Measurements from ENCODE around the gene BCAM. TPM values are rescaled to one million over a fixed set of nuclear protein-coding genes. Genes with fewer than 3 reads are reported as not detected.
A peak's percentile ranks its signal among the peaks of the same experiment; 100 is the strongest.
"Not testable (repeated sequence)": the region's sequence is repeated elsewhere in the genome, so short reads cannot be mapped to it uniquely, and the experiment has no call there.

BCAM gene
- total and polyA plus RNA-seq, 7 donors = 12.5 to 44.9 (median 20.0) TPM

DNA sequence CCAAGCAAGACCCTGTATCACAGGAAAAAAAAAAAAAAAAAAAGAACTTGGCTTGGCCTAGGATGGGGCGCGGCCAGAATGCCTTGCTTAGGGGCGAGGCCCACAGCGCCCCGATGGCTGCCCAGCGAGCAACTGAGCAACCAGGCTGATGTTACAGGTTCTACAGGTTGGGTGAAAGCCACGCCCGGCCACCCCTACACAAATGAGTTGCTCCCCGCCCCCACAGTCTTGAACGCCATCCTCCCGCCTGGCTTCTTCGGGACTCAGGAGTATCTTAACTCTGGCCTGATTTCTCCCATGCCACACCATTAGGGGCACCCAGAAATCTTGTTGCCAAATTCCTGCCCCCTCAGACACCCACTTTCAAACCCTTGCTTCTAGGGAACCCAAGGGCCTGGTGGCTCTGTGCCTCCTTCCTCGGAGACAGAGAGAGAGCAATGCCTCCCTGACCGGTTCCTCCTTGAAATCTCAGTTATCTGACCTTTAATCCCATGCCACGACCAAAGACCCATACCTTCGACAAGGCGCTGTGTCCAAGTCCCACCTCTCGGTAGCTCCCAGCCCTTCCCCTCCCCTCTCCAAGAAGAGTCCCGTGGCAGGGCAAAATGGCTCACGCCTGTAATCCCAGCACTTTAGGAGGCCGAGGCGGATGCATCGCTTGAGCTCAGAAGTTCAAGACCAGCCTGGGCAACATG, 32.4 kb upstream of the BCAM start:
- H3K27me3 ChIP-seq (ENCODE audit: insufficient read depth in 3 of 3, low read length in 2 of 3) = no peaks in the 10 kb centered on the region
- H3K27ac ChIP-seq = no peak overlapping the region
- H3K9me3 ChIP-seq = no peaks in the 10 kb centered on the region
- no peak overlapping the region for H3K4me3 ChIP-seq
- no peak for TF ChIP-seq CTCF (IDR thresholded peaks at IDR 0.05)
- ATAC-seq = peak in 1 of 4 donors; percentile 20
- H3K4me1 ChIP-seq = no peaks in the 10 kb centered on the region
- DNase-seq = no peak
- intact Hi-C loops (cut with DNase I) = no loop called here
- 93 to 95% (median 94%) methylated on average over 23 of the region's 23 CpGs for WGBS, 3 donors
- H3K36me3 ChIP-seq (ENCODE audit: insufficient read depth in 1 of 2, low read depth in 1 of 2) = no peaks in the 10 kb centered on the region

DNA sequence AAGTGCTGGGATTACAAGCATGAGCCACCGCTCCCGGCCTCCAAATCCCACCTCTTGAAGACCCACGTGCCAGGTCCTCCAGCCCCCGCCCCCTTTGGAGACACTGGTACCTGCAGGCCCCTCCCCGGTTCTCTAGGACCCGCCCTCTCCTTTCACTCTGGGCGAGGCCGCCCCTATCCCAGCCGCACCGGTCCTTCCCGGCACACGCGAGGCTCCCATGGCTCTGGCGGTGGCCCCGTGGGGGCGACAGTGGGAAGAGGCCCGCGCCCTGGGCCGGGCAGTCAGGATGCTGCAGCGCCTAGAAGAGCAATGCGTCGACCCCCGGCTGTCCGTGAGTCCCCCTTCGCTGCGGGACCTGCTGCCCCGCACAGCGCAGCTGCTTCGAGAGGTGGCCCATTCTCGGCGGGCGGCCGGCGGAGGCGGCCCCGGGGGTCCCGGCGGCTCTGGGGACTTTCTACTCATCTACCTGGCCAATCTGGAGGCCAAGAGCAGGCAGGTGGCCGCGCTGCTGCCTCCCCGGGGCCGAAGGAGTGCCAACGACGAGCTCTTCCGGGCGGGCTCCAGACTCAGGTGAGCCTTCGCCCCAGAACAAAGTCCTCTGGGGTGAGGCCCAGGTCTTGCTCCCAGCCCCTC, 31.1 kb upstream of the BCAM start, which contains the start of gene CBLC:
Gene CBLC (plus strand): TSS at position 176 of the 633 bp plus-strand sequence. CDS start 42 bp downstream, at position 218.
- intact Hi-C loops (cut with DNase I) = no loop called here
- DNase-seq = no peak
- no peaks in the 10 kb centered on the region for H3K9me3 ChIP-seq
- no peak within 1 kb of the TSS for H3K4me3 ChIP-seq
- H3K4me1 ChIP-seq = no peaks in the 10 kb centered on the region
- H3K27me3 ChIP-seq (ENCODE audit: insufficient read depth in 3 of 3, low read length in 2 of 3) = no peaks in the 10 kb centered on the region
- no peaks in the 10 kb centered on the region for H3K36me3 ChIP-seq (ENCODE audit: insufficient read depth in 1 of 2, low read depth in 1 of 2)
- TF ChIP-seq CTCF (IDR thresholded peaks at IDR 0.05) = no peak
- peak in 2 of 4 donors; percentile 15 to 26 for ATAC-seq
- H3K27ac ChIP-seq = no peak within 1 kb of the TSS
- WGBS, 3 donors = 39 to 45% (median 42%) methylated on average over 43 to 47 of the region's 47 CpGs

- no peak for TF ChIP-seq CTCF (IDR thresholded peaks at IDR 0.05)
- Histone ChIP-seq H3K27me3 (ENCODE audit: insufficient read depth in 3 of 3, low read length in 2 of 3) (no peaks in the 10 kb centered on the region), H3K27ac (no peak overlapping the region), H3K4me1 (peaks cover 2% of the 10 kb centered on the region), H3K9me3 (no peaks in the 10 kb centered on the region), H3K36me3 (ENCODE audit: insufficient read depth in 1 of 2, low read depth in 1 of 2) (no peaks in the 10 kb centered on the region), H3K4me3 (no peak overlapping the region)
- DNase-seq = no peak
- ATAC-seq = no peak
- intact Hi-C loops (cut with DNase I) = no loop called here
- 89 to 96% (median 92%) methylated on average over 2 of the region's 2 CpGs for WGBS, 3 donors
Observed at GRCh38 chr19:44779150-44779549, 29.8 kb upstream of the BCAM start.

DNA sequence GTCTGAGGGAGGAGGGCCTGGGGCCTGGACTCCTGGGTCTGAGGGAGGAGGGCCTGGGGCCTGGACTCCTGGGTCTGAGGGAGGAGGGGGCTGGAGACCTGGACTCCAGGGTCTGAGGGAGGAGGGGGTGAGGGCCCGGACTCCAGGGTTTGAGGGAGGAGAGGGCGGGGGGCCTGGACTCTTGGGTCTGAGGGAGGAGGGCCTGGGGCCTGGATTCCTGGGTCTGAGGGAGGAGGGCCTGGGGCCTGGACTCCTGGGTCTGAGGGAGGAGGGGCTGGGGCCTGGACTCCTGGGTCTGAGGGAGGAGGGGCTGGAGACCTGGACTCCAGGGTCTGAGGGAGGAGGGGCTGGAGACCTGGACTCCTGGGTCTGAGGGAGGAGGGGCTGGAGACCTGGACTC, 27.2 kb upstream of the BCAM start:
- intact Hi-C loops (cut with DNase I) = not testable (repeated sequence)
- 100% methylated on average over 2 of the region's 2 CpGs; no CpG with 5 or more reads in 1 of the 3 donors for WGBS, 3 donors

DNA sequence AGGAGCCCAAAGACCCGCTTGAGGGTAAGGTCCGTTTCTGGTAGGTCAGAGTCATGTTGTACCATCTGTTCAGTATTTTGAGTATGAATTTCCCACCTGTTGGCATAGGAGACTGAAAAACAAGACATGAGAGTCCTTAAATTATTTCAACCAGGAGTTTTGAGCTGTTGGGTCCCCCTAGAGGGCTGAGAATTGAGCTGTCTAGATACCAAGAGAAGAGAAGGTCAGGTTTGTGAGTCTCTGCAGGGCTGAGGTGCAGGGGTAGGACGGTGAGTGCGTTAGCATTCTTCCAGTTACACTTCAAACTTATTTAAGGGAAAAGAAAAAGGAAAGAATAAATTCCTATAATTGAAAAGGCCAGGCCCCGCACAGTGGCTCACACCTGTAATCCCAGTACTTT, 26.2 kb upstream of the BCAM start:
- Histone ChIP-seq H3K36me3 (ENCODE audit: insufficient read depth in 1 of 2, low read depth in 1 of 2) (no peaks in the 10 kb centered on the region), H3K9me3 (no peaks in the 10 kb centered on the region), H3K4me3 (no peak overlapping the region), H3K27me3 (ENCODE audit: insufficient read depth in 3 of 3, low read length in 2 of 3) (no peaks in the 10 kb centered on the region), H3K27ac (no peak overlapping the region), H3K4me1 (peaks cover 8% of the 10 kb centered on the region)
- ATAC-seq = no peak
- WGBS, 3 donors = 88 to 93% (median 92%) methylated on average over 5 of the region's 5 CpGs
- TF ChIP-seq CTCF (IDR thresholded peaks at IDR 0.05) = no peak
- intact Hi-C loops (cut with DNase I) = no loop called here
- no peak for DNase-seq

More for the DNA sequence above, 27.2 kb upstream of the BCAM start:
- H3K4me3 ChIP-seq; DNase-seq; ATAC-seq; H3K9me3 ChIP-seq; H3K36me3 ChIP-seq (ENCODE audit: insufficient read depth in 1 of 2, low read depth in 1 of 2); H3K4me1 ChIP-seq; H3K27me3 ChIP-seq (ENCODE audit: insufficient read depth in 3 of 3, low read length in 2 of 3); H3K27ac ChIP-seq: not testable (repeated sequence)
